Ishikawa (cell line): Measurements from ENCODE around the gene C13orf46.

Experiments used
- CREB1 ChIP-seq: IDR thresholded peaks from 2 replicates; pipeline ENCODE4 v1.6.1; 2012; ENCODE audit warnings: low read depth
- EP300 ChIP-seq: IDR thresholded peaks from 2 replicates; pipeline ENCODE4 v1.6.1; 2012; ENCODE audit warnings: borderline replicate concordance
- MAX ChIP-seq: IDR thresholded peaks from 2 replicates; pipeline ENCODE4 v1.6.1; 2012
- RAD21 ChIP-seq: IDR thresholded peaks from 2 replicates; pipeline ENCODE4 v1.6.1; 2012; ENCODE audit warnings: low read depth
- REST ChIP-seq: IDR thresholded peaks from 2 replicates; pipeline ENCODE4 v1.6.1; 2012; ENCODE audit warnings: low read depth, mild to moderate bottlenecking
- TAF1 ChIP-seq: IDR thresholded peaks from 2 replicates; pipeline ENCODE4 v1.6.1; 2012; ENCODE audit warnings: low read depth, mild to moderate bottlenecking
- TCF12 ChIP-seq: IDR thresholded peaks from 2 replicates; pipeline ENCODE4 v1.6.1; 2012; ENCODE audit warnings: low read depth
- YY1 ChIP-seq: IDR thresholded peaks from 2 replicates; pipeline ENCODE4 v1.6.1; 2012; ENCODE audit warnings: low read depth
- ZBTB7A ChIP-seq: IDR thresholded peaks from 2 replicates; pipeline ENCODE4 v1.6.1; 2012; ENCODE audit warnings: low read depth

- TF ChIP-seq TCF12 (no peak), RAD21 (no peak), TAF1 (no peak), MAX (no peak), EP300 (no peak), YY1 (no peak), REST (no peak), CREB1 (no peak), ZBTB7A (no peak)
Measured at GRCh38 chr13:113995051-113995601, 21.2 kb upstream of the C13orf46 start.
